SIG-M5 (cell line): Measurements from ENCODE around the gene RETREG2.

Experiments used
- DNase-seq: peaks from one replicate; lab custom pipeline; 2025; lab: John Stamatoyannopoulos, UW

The RETREG2 gene

DNA sequence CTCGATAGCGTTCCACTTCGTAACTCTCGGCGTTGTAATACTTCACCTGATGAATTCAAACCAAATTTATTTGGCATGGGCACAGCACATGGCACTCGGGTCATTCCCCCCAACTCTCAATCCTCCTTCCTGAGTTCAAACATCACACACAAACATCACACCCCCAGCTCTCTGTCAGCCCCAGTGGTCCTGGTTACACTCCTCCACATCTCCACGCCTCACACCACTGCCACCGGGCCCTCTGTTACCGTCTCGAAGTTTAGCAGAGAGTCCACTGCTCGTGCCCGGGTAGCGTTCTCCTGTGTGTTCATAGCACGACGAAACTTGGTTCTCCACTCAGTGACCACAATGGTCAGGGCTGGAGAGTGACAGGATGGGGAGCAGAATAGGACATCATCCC is 36.1 kb downstream of the RETREG2 start:
- DNase-seq: no peak

- DNase-seq: no peak
Observed at GRCh38 chr2:219214786-219215185, 36.7 kb downstream of the RETREG2 start.

GRCh38 chr2:219215871-219216534 is 37.9 kb downstream of the RETREG2 start:
- no peak for DNase-seq

GRCh38 chr2:219216535-219216915 is 38.5 kb downstream of the RETREG2 start:
- DNase-seq: no peak

- DNase-seq: no peak
Observed at GRCh38 chr2:219218217-219218731, 40.2 kb downstream of the RETREG2 start.

DNA sequence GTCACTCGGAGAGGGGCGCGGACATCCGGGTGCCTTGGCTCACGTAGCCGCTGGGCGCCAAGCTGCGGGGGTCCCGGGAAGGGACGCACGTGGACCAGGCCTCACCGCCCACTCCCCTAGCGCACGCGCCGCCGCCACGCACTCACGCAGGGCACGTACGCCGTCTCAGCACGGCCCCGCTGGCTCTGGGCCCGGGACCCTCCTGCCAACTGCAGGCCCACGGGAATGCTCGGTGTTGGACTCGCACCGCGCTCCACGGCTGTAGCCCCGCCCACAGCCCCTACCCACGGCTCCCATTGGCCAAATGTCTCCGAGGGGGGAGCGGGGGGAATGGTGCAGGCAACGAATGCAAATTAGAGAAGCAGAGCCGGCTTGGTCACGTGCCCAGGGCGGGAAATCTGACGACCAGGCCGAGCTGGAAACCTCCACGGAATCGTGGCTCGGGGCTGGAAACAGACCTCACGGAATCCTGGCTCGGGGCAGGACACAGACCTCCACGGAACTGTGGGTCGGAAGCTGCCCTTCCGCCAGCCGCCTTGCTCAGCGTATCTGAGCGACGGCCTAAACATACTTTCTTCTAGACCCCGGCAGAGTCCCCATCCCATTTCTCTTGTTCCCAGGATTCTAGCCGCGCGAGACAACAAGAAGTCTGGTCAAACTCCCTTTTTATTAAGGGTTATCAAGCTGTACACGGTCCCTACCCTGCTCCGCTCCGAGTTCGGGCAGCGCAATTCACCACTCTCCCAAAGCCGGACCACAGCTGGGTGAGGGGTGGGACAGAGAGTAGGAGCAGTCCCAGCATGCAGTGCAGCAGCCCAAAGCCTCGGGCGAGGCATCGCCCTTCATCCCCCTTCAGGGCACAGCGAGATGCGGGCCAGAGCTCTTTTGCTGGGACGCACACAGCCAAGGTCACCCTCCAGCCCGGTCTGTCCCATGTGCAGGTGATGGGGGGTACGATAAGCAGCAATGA is 40.9 kb downstream of the RETREG2 start, which contains the start of gene ABCB6:
Gene ABCB6, minus strand, starts transcription at position 227 of the 970 bp plus-strand sequence. CDS start 285 bp downstream, outside the sequence.
- no peak for DNase-seq

GRCh38 chr2:219219784-219220532 is 41.9 kb downstream of the RETREG2 start:
- no peak for DNase-seq

DNA sequence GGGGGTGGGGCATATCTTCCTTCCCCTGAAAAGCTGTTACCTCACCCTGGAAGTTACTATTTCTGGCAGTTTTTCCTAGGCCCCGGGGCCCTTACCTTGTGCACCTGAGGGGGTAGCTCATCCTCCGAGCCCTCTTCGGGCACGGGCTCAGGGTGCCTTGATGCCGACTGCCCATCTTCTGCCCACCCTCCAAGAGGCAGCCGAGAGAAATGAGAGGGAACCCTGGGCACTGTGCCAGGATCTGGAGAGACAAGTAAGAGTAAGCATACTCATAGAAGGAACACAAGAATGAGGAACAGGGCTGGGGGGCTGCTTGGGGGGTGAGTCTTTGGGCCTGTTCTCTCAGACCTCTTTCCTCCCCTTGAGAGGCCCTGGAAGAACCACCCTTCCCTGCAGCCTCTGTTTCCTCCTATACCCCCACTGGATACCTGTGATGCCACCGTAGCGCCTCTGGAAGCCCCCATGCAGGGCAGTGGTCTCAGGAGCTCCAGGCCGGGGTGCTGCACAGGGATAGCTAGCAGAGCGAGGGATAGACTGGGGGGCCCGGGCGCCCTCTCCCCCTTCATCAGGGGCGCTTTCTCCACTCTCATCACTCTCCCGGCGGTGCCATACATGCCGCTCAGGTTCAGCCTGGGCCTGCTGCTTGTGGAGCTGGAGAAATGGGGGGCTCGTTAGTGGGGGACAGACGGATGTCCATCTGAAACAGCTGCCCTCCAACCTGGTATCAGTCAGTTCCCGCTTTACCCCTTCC is 42.8 kb downstream of the RETREG2 start:
- DNase-seq: no peak

GRCh38 chr2:219221957-219222518 is 44.0 kb downstream of the RETREG2 start:
- no peak for DNase-seq

DNA sequence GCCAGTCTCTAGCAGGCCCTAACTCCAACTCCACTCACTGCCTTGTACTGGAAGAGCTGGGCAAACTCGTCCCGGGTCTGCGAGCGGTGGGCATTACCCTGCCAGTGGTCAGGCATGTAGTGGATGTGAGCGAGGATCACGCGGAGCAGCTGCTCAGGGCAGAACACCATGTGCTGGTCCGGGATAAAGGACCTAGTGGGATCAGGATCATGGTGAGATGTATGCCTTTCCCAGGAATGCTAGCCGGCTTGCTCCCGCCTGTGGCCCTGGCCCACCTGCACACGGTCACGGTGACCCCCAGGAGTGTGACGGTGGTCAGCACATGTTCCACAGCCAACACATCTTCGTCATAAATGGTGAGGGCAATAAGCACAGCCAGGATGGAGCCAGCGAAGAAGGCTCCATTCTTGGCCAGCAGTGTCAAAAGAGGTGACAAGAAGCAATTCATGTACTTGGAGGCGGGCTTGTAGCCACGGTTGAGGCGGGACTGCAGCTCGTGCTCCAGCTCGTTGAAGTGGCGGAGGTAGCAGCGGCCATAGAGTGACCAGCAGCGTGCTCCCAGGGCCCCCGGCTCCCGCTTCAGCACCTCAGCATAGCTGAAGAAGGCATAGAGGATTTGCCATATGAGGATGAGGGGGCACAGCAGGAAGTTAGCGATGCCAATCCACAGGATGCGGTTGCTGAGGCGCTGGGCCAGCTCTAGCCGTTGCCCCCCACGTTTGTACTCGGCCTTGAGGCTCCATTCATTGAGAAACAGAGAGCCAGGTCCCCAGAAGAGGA is 45.9 kb downstream of the RETREG2 start:
- no peak for DNase-seq

DNA sequence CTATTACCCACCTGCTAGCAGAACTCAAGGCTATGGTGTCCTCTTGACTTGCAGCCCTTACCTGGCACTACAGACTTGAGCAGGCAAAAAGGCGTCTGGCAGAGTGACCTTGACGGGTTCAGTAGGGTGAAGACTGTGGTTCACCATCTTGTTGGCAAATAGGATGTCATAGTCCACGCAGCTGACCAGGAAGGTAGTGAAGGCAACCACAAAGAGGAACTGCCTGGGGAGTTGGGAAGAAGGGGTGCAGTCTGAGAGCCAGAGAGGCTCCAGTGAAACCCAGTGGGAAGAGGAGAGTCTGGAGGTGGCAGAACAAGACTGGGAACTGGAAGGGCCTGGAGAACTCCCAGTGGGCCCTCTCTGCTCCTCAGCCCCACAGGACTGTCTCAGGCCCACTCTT is 47.3 kb downstream of the RETREG2 start:
- DNase-seq: no peak

GRCh38 chr2:219228041-219228910 is 50.2 kb downstream of the RETREG2 start:
- DNase-seq: no peak

- DNase-seq: no peak
Observed at GRCh38 chr2:219228911-219229304, 50.8 kb downstream of the RETREG2 start.

DNA sequence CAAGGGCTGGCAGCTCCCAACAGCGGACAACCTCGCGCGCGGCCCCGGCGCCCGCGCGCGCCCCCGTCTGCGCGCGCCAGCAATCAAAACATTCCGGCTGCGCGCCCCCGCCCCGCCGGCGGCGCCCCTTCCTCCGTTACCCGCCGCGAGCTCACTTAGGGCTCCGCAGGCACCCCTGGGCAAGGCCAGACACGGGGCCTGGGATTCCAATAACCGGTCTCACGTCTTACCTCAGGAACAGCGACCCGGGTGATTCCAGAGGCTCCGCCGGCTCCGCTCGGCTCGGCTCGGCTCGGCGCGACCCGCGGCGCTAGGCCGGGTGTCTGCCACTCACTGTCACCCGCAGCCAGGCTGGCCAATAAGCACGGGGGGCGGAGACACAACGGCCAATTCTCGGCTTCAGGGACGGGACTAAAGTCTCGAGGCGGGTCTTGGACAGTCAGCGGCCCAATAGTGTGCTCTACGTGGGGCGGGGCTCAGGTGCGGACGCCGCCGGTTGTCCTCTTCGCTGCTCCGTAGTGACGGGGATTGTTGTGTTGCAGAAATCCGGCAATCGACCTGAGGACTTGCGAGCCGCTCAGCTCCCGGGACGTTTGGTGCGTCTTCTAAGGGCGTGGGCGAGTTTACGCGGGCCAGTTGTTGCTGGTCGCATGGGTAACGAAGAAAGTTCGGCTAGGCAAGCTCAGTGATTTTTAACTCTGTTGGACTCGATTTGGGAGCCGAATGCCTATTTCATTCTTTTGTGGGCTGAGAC is 51.4 kb downstream of the RETREG2 start, which contains the start of the genes ANKZF1 and ATG9A:
Gene ANKZF1, plus strand, starts transcription at position 502 of the 754 bp plus-strand sequence. CDS start 452 bp downstream, outside the sequence.
Gene ATG9A, minus strand, starts transcription at position 332 of the 754 bp plus-strand sequence. CDS start 1,612 bp downstream, outside the sequence.
- DNase-seq: peak; percentile 99

- no peak for DNase-seq
Observed at GRCh38 chr2:219230059-219230540, 52.0 kb downstream of the RETREG2 start.

DNA sequence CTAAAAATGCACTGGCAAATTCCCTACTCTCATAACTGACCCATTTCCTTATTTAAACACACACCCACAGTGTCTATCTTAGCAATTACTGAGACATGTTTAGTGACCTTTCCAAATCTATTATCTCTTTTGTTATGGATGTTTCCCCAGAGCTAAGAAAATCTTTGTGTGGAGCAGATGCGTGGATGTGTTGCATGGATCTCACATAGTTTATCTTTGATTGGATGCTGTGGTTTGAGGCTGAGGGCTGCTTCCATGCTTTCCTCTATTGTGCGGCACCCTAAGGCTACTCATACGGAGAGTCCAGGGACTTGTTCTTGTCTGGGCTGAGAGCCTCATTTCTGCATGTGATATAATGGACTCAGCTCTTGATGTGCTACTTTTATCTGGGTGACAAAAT is 56.3 kb downstream of the RETREG2 start:
- DNase-seq: no peak
